ENCODE results near the gene WBP2. TPM values are rescaled to one million over a fixed set of nuclear protein-coding genes. Genes with fewer than 3 reads are reported as not detected.

Gene WBP2
- total and polyA plus RNA-seq, 2 of the 8 experiments (the other 6 are each of a cell fraction or from before 2014, with no cell fraction given) = 48.2 to 71.2 TPM

DNA sequence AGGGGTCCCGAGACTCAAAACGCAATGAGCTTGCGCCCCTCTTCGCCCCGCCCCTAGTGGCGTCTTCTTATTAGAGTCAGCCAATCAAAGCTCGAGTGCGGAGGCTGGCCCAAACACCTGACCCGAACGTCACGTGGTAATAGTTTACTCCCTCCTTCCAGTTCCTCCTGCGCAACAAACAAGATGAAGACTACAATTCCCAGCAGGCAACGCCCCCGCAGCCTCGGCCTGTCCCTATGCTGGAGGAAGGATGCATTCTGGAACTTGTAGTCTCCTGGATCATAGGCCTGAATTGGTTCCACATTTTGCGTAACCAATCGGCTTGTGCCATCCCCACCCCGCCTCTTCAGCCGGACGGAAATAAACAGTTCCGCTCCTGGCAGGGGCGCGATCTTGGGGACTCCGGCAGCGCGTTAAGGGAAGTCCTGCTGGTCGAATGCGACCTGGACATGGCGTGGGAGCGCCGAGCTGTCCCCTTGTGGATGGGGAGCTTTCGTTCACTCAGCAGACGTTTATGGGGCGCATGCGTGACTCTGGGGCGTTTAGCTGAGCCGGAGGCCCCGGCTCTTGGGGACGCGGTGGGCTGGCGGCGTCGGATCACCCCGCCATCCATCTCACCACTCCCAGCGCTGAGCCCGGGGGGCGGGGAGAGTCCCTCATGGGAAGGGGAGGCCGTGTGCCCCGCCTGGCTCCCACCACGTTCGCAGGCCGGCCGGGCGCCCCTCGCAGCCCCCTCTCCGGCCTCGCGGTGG lies at the start of gene WBP2 (continued):
- TF ChIP-seq CBX8 (IDR thresholded peaks at IDR 0.05; ENCODE audit: borderline replicate concordance, low read depth, low read length) = no peak
- TF ChIP-seq POLR2AphosphoS5 (IDR thresholded peaks at IDR 0.05; ENCODE audit: low read depth, low read length) = peak; percentile 84
